Urinary bladder (tissue), 4 donors: ENCODE data around the gene ATG4B. TPM values are rescaled to one million over a fixed set of nuclear protein-coding genes. Genes with fewer than 3 reads are reported as not detected.

Source experiments
- DNase-seq: peaks from one replicate; pipeline ENCODE4 v3.0.0-alpha.2; 2015; ENCODE audit errors: extremely low spot score
- H3K27ac ChIP-seq: one replicate; pipeline ENCODE4 v1.5.1; 2013; ENCODE audit warnings: low read depth, mild to moderate bottlenecking, moderate library complexity
- H3K36me3 ChIP-seq: one replicate; pipeline ENCODE4 v1.6.1; 2013; ENCODE audit warnings: mild to moderate bottlenecking, moderate library complexity; ENCODE audit not compliant: insufficient read depth
- H3K4me1 ChIP-seq: one replicate; pipeline ENCODE4 v1.6.1; 2013; ENCODE audit warnings: mild to moderate bottlenecking, moderate library complexity; ENCODE audit not compliant: insufficient read depth
- H3K4me3 ChIP-seq: one replicate; pipeline ENCODE4 v1.5.1; 2013; ENCODE audit warnings: low read depth, low read length
- WGBS: extraction: QIAGEN DNeasy Blood & Tissue Kit; methylation state at CpG from one replicate; pipeline ENCODE4 v1.1.7; 2013; 5-methylcytosine and 5-hydroxymethylcytosine counted together
- polyA plus RNA-seq: library from polyadenylated mRNA; stranded (reverse); fragments of 200-250 nt; gene quantifications from one replicate; pipeline ENCODE4 v1.2.3, GENCODE V29; 2013
- total RNA-seq: library from RNA; depleted of rRNA; stranded (reverse); fragments of >200 nt; gene quantifications from one replicate; pipeline ENCODE4 v1.2.3, GENCODE V29; 2014
- donor health status: healthy with polysubstance abuse.
- donor health status: healthy.

Gene ATG4B
- total and polyA plus RNA-seq, 2 donors, result 31.5 to 52.2 TPM

DNA sequence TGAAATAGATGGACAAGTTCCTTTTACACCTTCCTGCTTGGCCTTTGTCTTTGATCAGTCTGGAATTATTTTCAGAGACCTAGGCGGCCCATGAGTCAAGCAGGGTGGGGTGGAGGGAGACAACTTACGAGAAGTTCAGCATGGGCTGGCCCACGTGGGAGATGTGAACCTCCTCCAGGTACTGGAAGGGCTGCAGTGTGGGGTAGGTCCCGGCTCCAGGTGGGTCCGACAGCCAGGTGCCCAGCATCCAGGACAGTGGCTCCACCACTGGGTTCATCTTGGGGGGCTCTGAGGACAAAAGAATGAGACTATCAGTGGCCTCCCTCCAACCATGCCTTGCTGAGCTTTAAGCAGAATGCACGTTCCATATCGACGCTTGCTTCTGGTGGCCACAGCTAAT, 31.3 kb upstream of the ATG4B start:
- no peak overlapping the region for H3K27ac ChIP-seq
- no peak for DNase-seq
- 95% methylated on average over 8 of the region's 8 CpGs for WGBS
- no peak overlapping the region for H3K4me3 ChIP-seq
- H3K4me1 ChIP-seq, result peaks cover 1% of the 10 kb centered on the region
- H3K36me3 ChIP-seq, result no peaks in the 10 kb centered on the region

DNA sequence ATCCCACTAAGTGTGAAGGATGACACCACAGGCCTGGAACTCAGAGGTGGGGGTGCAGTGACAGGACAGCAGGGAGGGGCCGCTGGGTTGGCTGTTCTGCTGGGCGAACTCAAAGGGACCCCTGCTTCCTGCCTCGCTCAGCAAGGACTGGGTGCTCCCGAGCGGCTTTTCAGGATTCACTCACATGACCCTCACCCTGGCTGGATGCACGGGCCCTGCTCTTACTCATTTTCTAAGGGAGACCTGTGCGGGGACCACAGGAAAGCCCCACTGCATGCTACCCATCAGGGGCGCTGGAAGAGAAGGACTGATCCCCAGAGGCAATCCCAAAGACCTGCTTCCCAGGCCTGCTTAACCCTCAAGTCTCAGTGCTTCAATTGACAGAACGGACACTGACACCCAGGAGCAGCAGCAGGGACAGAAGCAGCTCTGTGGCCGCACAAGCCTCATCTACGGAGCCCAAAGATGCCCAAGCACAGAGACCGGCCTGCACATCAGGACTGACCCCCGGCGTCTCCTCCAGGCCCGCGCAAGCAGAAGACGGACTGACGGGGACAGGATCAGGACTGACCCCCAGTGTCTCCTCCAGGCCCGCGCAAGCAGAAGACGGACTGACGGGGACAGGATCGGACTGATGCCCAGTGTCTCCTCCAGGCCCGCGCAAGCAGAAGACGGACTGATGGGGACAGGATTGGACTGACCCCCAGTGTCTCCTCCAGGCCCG, 30.2 kb upstream of the ATG4B start:
- WGBS, result 96% methylated on average over 27 of the region's 27 CpGs
- H3K36me3 ChIP-seq, result no peaks in the 10 kb centered on the region
- DNase-seq, result no peak
- H3K4me1 ChIP-seq, result peaks cover 1% of the 10 kb centered on the region
- H3K27ac ChIP-seq, result no peak overlapping the region
- H3K4me3 ChIP-seq, result no peak overlapping the region

GRCh38 chr2:241608881-241609280, 28.6 kb upstream of the ATG4B start:
- DNase-seq, result no peak
- H3K4me1 ChIP-seq, result peaks cover 1% of the 10 kb centered on the region
- no peaks in the 10 kb centered on the region for H3K36me3 ChIP-seq
- H3K4me3 ChIP-seq, result no peak overlapping the region
- 89% methylated on average over 10 of the region's 10 CpGs for WGBS
- H3K27ac ChIP-seq, result no peak overlapping the region

- DNase-seq, result peak; percentile 53
- Histone ChIP-seq H3K36me3 (no peaks in the 10 kb centered on the region), H3K4me3 (peak overlapping the region; percentile 41), H3K4me1 (peaks cover 1% of the 10 kb centered on the region), H3K27ac (peak overlapping the region; percentile 81)
- WGBS, result 7% methylated on average over 76 of the region's 76 CpGs
Observed at GRCh38 chr2:241609859-241610793, 27.4 kb upstream of the ATG4B start.

DNA sequence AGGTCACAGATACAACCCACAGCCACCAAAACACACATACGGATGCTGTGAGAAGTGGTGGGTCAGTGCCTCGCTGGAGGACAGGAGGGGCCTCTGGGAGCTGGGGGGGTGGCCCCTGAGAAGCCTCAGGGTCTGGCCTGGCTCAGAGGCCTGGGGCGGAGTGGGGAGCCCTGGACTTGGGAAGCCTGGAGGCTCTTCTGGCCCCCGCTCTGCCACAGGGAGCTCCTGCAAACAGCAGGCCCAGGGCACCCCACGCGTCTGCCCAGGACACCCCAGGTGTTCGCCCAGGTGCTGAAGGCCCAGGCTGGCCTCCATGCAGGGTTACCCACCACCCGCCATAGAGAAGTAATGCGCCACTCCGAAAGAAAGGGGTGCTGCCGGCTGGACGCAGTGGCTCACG, 26.4 kb upstream of the ATG4B start:
- 97% methylated on average over 13 of the region's 13 CpGs for WGBS
- Histone ChIP-seq H3K4me3 (no peak overlapping the region), H3K4me1 (peaks cover 1% of the 10 kb centered on the region), H3K27ac (no peak overlapping the region), H3K36me3 (no peaks in the 10 kb centered on the region)
- no peak for DNase-seq

- 61% methylated on average over 20 of the region's 20 CpGs for WGBS
- no peak for DNase-seq
- H3K27ac ChIP-seq, result no peak overlapping the region
- no peak overlapping the region for H3K4me3 ChIP-seq
- no peaks in the 10 kb centered on the region for H3K36me3 ChIP-seq
- H3K4me1 ChIP-seq, result peaks cover 1% of the 10 kb centered on the region
Observed at GRCh38 chr2:241612156-241613016, 25.1 kb upstream of the ATG4B start.

DNA sequence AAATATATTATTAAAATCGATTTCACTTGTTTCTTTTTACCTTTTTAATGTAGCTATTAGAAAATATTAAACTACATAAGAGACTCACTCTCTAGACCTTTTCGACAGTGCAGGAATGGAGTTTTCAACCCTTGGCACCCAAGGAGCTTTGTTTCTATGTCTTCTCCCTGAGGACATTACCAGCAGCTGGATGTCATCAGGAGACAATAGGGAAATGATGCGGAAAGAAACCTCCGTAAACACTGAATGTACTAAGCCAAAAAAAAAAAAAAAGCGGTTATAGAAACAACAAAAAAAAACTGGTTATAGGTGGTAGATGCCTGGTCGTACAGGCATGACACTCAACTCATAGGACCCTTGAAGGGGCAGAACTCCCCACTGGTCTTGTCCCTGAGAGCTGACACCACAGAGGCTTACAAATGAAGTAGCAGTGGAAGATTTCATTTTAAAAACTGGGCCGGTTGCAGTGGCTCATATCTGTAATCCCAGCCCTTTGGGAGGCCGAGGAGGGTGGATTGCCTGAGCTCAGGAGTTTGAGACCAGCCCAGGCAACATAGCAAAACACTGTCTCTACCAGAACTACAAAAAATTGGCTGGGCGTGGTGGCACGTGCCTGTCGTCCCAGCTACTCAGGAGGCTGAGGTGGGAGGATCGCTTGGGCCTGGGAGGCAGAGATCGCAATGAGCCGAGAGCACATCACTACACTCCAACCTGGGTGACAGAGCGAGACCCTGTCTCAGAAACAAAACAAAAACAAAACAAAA, 24.3 kb upstream of the ATG4B start:
- Histone ChIP-seq H3K36me3 (no peaks in the 10 kb centered on the region), H3K4me3 (no peak overlapping the region), H3K4me1 (peaks cover 1% of the 10 kb centered on the region), H3K27ac (no peak overlapping the region)
- no peak for DNase-seq
- WGBS, result 65% methylated on average over 15 of the region's 15 CpGs

GRCh38 chr2:241615041-241615440, 22.5 kb upstream of the ATG4B start:
- 80% methylated on average over 11 of the region's 11 CpGs for WGBS
- no peak overlapping the region for H3K27ac ChIP-seq

GRCh38 chr2:241615522-241616052, 21.9 kb upstream of the ATG4B start:
- H3K4me1 ChIP-seq, result peaks cover 1% of the 10 kb centered on the region
- WGBS, result 95% methylated on average over 16 of the region's 16 CpGs
- no peak for DNase-seq
- no peak overlapping the region for H3K27ac ChIP-seq
- H3K36me3 ChIP-seq, result no peaks in the 10 kb centered on the region
- no peak overlapping the region for H3K4me3 ChIP-seq

More at GRCh38 chr2:241615041-241615440, 22.5 kb upstream of the ATG4B start:
- Histone ChIP-seq H3K36me3 (no peaks in the 10 kb centered on the region), H3K4me1 (peaks cover 1% of the 10 kb centered on the region), H3K4me3 (no peak overlapping the region)
- DNase-seq, result no peak

DNA sequence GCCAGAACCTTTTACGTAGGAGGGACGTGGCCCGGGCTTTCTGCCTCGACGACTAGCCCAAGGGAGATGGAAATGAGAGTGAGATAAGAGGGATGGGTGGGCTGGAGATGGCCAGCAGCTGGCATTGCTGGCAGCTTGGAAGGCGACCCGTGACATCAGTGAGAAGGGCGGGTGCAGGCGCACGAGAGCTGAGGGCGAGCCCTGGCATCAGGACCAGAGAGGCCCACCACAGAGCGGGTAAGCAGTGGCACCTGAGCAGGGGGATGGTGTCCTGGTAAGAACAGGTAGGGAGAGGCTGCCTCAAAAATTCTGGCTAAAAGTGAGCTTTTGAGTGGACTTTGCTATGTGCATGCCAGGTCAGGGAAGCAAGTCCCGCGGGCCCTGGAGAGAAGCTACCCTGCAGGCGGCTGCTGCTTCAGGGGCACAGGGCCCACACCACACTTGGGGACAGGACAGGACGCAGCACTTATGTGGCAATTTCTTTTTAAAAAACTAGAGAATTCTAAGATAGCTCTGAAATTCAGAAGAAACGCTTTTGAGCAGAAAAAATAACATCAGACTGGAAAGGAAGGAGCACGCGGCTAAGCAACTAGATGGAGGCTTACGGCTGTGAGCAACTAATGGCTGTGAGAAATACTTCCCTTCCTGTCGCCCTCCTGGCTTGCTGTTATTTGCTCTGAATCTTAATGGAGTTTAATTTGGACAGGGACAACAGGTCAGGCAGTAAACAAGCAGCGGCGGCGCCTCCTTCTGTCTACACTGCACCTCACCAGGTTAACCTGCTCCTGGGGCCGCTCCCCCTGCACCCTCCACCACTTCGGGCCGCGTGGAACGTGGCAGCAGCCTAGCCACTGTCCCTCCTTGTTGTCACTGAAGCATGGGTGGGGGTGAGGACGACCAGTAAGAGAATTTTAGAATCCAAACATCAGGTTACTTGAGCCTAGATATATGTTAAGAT, 21.0 kb upstream of the ATG4B start:
- no peaks in the 10 kb centered on the region for H3K4me1 ChIP-seq
- H3K27ac ChIP-seq, result no peak overlapping the region
- WGBS, result 86% methylated on average over 30 of the region's 30 CpGs
- no peak for DNase-seq
- no peaks in the 10 kb centered on the region for H3K36me3 ChIP-seq
- H3K4me3 ChIP-seq, result no peak overlapping the region

DNA sequence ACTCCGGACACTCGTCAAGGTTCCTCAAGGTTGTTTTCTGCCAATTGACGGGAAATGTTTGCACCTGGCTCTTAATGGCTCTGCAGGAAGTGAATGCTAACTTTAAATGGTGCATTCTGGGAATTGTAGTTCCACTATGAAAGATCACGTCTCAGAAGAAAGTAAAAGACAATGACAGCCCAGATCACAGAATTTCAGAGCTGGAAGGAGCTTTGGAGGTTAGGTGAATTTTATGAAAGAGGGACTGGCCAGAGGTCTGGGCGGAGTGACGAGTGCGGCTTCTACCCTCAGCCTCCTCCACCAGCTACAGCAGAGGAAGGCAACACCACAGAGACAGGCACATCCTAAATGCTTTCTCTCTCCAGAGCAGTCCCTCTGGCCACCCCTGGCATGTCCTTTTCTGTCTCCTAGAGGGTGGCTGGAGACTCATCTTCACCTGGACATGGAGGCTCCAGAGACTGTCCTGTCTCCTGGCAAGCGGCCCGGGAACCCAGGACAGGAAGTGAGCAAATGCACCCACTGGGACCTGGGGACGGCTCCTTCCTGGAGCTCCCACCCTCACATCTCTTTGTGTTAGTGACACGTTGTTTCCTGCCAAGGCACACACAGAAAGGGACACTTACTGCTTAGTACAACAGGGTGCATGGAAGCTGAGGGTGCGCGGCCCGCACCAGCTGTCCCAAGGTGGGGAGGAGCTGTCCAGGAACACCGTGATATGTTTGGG, 19.9 kb upstream of the ATG4B start:
- Histone ChIP-seq H3K4me3 (peak overlapping the region; percentile 8), H3K36me3 (no peaks in the 10 kb centered on the region), H3K27ac (no peak overlapping the region), H3K4me1 (no peaks in the 10 kb centered on the region)
- DNase-seq, result no peak
- WGBS, result 69% methylated on average over 15 of the region's 15 CpGs
